ENCODE data around the gene OTOR. TPM values are rescaled to one million over a fixed set of nuclear protein-coding genes. Genes with fewer than 3 reads are reported as not detected.

Gene OTOR
- total RNA-seq, 4 donors from 2014 or later, result not detected

DNA sequence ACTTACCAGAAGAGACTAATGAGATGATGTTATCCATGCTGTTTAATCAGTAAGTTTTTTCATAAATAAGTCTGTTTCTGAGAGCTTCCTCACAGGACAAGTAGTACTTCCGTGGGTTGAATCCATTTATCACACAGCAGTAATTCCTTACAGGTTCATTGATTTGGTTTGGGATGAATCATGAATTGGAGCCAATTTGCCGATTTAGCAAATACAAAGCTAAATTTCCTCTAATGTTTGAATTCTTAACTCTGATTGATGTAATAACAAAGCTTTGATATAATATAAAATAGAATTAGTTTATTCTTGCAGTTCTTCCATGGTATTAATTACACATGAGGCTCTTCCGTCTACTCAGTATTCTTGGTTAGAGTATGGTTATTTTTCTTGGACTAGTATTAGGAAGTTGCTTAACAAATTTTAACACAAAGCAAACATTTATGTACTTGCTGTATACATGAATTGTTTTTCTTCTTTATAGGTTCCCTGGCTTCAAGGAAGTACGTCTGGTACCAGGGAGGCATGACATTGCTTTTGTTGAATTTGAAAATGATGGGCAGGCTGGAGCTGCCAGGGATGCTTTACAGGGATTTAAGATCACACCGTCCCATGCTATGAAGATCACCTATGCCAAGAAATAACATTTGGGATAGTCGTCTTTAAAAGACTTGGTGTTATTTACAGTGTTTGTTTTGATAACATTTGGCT lies 7.6 kb upstream of the OTOR start:
- DNase-seq (ENCODE audit: low spot score in 2 of 2), result no peak
- H3K4me3 ChIP-seq (ENCODE audit: low read depth, poor library complexity, severe bottlenecking), result no peak overlapping the region
- TF ChIP-seq POLR2A (IDR thresholded peaks at IDR 0.05), result no peak
- TF ChIP-seq, protein P1, sequence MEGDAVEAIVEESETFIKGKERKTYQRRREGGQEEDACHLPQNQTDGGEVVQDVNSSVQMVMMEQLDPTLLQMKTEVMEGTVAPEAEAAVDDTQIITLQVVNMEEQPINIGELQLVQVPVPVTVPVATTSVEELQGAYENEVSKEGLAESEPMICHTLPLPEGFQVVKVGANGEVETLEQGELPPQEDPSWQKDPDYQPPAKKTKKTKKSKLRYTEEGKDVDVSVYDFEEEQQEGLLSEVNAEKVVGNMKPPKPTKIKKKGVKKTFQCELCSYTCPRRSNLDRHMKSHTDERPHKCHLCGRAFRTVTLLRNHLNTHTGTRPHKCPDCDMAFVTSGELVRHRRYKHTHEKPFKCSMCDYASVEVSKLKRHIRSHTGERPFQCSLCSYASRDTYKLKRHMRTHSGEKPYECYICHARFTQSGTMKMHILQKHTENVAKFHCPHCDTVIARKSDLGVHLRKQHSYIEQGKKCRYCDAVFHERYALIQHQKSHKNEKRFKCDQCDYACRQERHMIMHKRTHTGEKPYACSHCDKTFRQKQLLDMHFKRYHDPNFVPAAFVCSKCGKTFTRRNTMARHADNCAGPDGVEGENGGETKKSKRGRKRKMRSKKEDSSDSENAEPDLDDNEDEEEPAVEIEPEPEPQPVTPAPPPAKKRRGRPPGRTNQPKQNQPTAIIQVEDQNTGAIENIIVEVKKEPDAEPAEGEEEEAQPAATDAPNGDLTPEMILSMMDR (IDR thresholded peaks at IDR 0.05), result no peak
- 87 to 88% methylated on average over 6 of the region's 6 CpGs for WGBS, 2 donors
- intact Hi-C loops (cut with DNase I; ENCODE audit: low total_unique reads), result no loop called here

DNA sequence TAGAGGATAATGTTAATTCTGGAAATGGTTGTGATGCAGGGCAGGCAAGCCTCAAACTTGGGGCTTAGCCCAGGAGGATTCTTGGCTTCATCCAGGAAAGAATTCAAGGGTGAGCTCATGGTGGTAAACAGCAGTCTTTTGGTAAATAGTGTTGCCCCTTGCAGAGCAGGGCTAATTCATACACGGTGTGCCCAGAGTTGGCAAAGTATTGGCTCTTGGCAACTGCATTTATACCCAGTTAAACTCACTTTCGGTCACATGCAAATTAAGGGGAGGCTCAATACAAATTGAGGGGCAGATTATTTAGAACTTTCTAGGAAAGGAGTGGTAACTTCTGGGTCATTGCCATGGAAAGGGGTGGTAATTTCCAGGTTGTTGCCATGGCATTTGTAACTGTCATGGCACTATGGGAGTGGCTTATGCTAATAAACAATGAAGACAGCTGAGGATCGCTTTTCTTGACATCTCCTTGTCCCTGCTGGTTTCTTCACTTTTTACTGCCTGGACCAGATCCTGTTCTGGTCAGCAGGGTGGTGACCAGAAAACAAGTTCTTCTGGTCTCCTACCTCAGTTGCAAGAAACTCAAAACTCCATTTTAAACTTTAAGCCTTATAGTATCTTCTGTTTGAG lies 3.9 kb upstream of the OTOR start:
- TF ChIP-seq, protein P1 (IDR thresholded peaks at IDR 0.05), result no peak
- TF ChIP-seq POLR2A (IDR thresholded peaks at IDR 0.05), result no peak
- WGBS, 2 donors, result 71 to 79% methylated on average over 3 of the region's 3 CpGs
- intact Hi-C loops (cut with DNase I; ENCODE audit: low total_unique reads), result no loop called here
- H3K4me3 ChIP-seq (ENCODE audit: low read depth, poor library complexity, severe bottlenecking), result no peak overlapping the region
- DNase-seq (ENCODE audit: low spot score in 2 of 2), result no peak

DNA sequence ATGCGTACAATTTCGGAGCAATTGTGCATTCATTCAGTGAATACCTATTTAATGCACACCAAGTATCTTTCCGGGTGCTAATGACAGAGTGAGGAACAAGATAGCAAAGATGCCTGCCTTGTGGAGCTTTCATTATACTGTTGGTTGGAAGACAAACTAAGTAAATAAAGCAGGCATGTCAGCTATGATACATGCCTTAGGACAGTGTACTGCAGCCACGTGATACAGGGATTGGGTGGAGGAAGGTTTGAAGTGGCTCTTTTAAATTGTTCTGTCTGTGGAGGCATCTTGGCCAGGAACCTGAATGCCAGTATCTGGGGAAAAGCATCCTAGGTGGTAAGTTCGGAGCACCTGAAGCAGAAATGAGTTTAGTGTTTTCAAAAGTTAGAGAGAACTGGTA lies 3.0 kb upstream of the OTOR start:
- TF ChIP-seq POLR2A (IDR thresholded peaks at IDR 0.05), result no peak
- TF ChIP-seq, protein P1 (IDR thresholded peaks at IDR 0.05), result no peak
- no peak for DNase-seq (ENCODE audit: low spot score in 2 of 2)
- intact Hi-C loops (cut with DNase I; ENCODE audit: low total_unique reads), result no loop called here
- 79 to 85% methylated on average over 5 of the region's 5 CpGs for WGBS, 2 donors
- H3K4me3 ChIP-seq (ENCODE audit: low read depth, poor library complexity, severe bottlenecking), result no peak overlapping the region

GRCh38 chr20:16747291-16747811 lies 807 bp upstream of the OTOR start:
- H3K4me3 ChIP-seq (ENCODE audit: low read depth, poor library complexity, severe bottlenecking), result no peak overlapping the region
- intact Hi-C loops (cut with DNase I; ENCODE audit: low total_unique reads), result no loop called here
- WGBS, 2 donors, result 63 to 65% methylated on average over 3 of the region's 3 CpGs
- DNase-seq (ENCODE audit: low spot score in 2 of 2), result no peak
- TF ChIP-seq POLR2A (IDR thresholded peaks at IDR 0.05), result no peak
- TF ChIP-seq, protein P1 (IDR thresholded peaks at IDR 0.05), result no peak

GRCh38 chr20:16749573-16749972 lies 1.4 kb downstream of the OTOR start:
- 55 to 62% methylated on average over 11 of the region's 11 CpGs for WGBS, 2 donors
- intact Hi-C loops (cut with DNase I; ENCODE audit: low total_unique reads), result no loop called here
- TF ChIP-seq POLR2A (IDR thresholded peaks at IDR 0.05), result no peak
- TF ChIP-seq, protein P1 (IDR thresholded peaks at IDR 0.05), result no peak
- no peak overlapping the region for H3K4me3 ChIP-seq (ENCODE audit: low read depth, poor library complexity, severe bottlenecking)
- no peak for DNase-seq (ENCODE audit: low spot score in 2 of 2)

Measured in lower leg skin (tissue), 4 donors.